SK-N-MC (cell line): Measurements from ENCODE around the gene MMP3.

Source experiments
- EZH2 ChIP-seq: fragments of 200-600 bp; sonication (generic); IDR thresholded peaks from one replicate; pipeline ENCODE4 v1.6.1; 2017; ENCODE audit warnings: antibody characterized with exemption
- POLR2AphosphoS5 ChIP-seq: IDR thresholded peaks from 2 replicates; pipeline ENCODE4 v1.6.1; 2012; ENCODE audit warnings: mild to moderate bottlenecking, low read depth, low read length, borderline replicate concordance

GRCh38 chr11:102882389-102883024 is 39.1 kb upstream of the MMP3 start:
- no peak for TF ChIP-seq POLR2AphosphoS5
- TF ChIP-seq EZH2: no peak
